Common myeloid progenitor, CD34-positive (primary cell): ENCODE data around the gene DOK5.

ENCODE experiments used
- CTCF ChIA-PET: fragments of 350-600 bp; sonication (Branson Sonifier 250); formaldehyde crosslinking; loops from one replicate; lab custom pipeline; 2021; ENCODE audit warnings: antibody characterized with exemption; lab: Charles Lee
- POLR2A ChIA-PET: fragments of 350-600 bp; sonication (Branson Sonifier 250); formaldehyde crosslinking; loops from one replicate; lab custom pipeline; 2021; ENCODE audit warnings: antibody characterized with exemption; lab: Charles Lee
- DNase-seq, 3 donors: peaks; one replicate each; pipeline versions ENCODE4 v3.0.0 to v3.0.0-alpha.2; 2013
- H3K27ac ChIP-seq, 2 experiments: 1 replicate in 1 of 2; 2 replicates in 1 of 2; pipeline ENCODE4 v1.7.0; 2013; ENCODE audit warnings: inconsistent platforms in 2 of 2, low read length in 2 of 2, mild to moderate bottlenecking in 2 of 2, low read depth in 1 of 2, moderate library complexity in 1 of 2; ENCODE audit not compliant: severe bottlenecking in 2 of 2, insufficient read depth in 1 of 2, poor library complexity in 1 of 2
- H3K27me3 ChIP-seq, 5 experiments: replicated peaks in 2 of 5; 1 replicate in 3 of 5; 2 replicates in 2 of 5; pipeline versions ENCODE4 v1.6.1 to v1.7.0; 2013; ENCODE audit warnings: low read length in 4 of 5, mild to moderate bottlenecking in 2 of 5, moderate library complexity in 2 of 5, inconsistent platforms in 1 of 5; ENCODE audit not compliant: insufficient read depth in 5 of 5, control insufficient read depth in 4 of 5
- H3K36me3 ChIP-seq, 4 experiments: 1 replicate in 2 of 4; 2 replicates in 2 of 4; pipeline versions ENCODE4 v1.6.1 to v1.7.0; 2013; ENCODE audit warnings: low read length in 3 of 4, control low read depth in 1 of 4, mild to moderate bottlenecking in 1 of 4; ENCODE audit not compliant: control insufficient read depth in 4 of 4, insufficient read depth in 4 of 4
- H3K4me1 ChIP-seq, 4 experiments: 1 replicate in 3 of 4; 2 replicates in 1 of 4; pipeline versions ENCODE4 v1.6.1 to v1.7.1; 2013; ENCODE audit warnings: low read length in 3 of 4, mild to moderate bottlenecking in 3 of 4, control low read depth in 1 of 4, inconsistent platforms in 1 of 4, moderate library complexity in 1 of 4; ENCODE audit not compliant: control insufficient read depth in 4 of 4, insufficient read depth in 4 of 4; ENCODE audit errors: control extremely low read depth in 1 of 4
- H3K4me3 ChIP-seq, 7 experiments: 1 replicate in 4 of 7; 2 replicates in 3 of 7; pipeline versions ENCODE4 v1.5.1 to v1.7.0; 2013; ENCODE audit warnings: mild to moderate bottlenecking in 7 of 7, low read length in 6 of 7, moderate library complexity in 6 of 7, inconsistent platforms in 2 of 7, low read depth in 2 of 7, control low read depth in 1 of 7; ENCODE audit not compliant: insufficient read depth in 4 of 7, control insufficient read depth in 1 of 7; ENCODE audit errors: extremely low read depth in 1 of 7
- H3K9me3 ChIP-seq, 5 experiments: 1 replicate in 4 of 5; 2 replicates in 1 of 5; pipeline versions ENCODE4 v1.6.1 to v1.7.1; 2013; ENCODE audit warnings: low read length in 4 of 5, mild to moderate bottlenecking in 2 of 5, inconsistent platforms in 1 of 5, low read depth in 1 of 5, moderate library complexity in 1 of 5; ENCODE audit not compliant: control insufficient read depth in 4 of 5, insufficient read depth in 2 of 5; ENCODE audit errors: control extremely low read depth in 1 of 5
- WGBS: methylation state at CpG from one replicate; pipeline ENCODE4 v1.1.5; 2013; ENCODE audit not compliant: insufficient coverage; 5-methylcytosine and 5-hydroxymethylcytosine counted together

DOK5 gene

DNA sequence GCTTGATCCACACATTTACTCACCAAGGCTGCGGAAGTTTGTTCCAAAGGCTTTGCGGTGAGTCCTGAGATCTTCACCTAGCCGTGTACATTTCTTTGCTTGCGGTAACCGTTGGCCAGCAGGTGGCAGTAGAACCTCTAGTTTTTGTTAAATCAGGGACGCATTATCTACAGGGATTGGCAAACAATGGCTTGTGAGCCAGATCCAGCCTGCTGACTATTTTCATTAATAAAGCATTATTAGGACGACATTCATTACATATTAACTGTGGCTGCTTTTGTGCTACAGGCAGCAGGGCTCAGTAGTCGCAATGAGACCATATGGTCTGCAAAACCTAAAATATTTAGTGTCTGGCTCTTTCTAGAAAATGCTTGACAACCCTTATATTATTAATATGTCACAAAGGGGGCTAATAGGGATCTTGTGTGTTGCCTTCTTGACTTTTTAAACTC is 174.1 kb downstream of the DOK5 start:
- ChIA-PET CTCF (interaction anchor here (0.9 to 2.0 kb wide), 4 partner anchors 19 to 543 kb away, joined by 3 to 6 read pairs (median 4); no protein-coding TSS in a partner anchor), POLR2A (no interaction called here)
- Histone ChIP-seq H3K4me1 (peaks cover 0 to 2% (median under 1%) of the 10 kb centered on the region in 4 experiments), H3K36me3 (no peaks in the 10 kb centered on the region), H3K9me3 (no peaks in the 10 kb centered on the region), H3K4me3 (no peak overlapping the region), H3K27me3 (no peaks in the 10 kb centered on the region), H3K27ac (no peak overlapping the region)
- whole genome bisulfite sequencing: 22% methylated on average over 4 of the region's 8 CpGs
- DNase-seq: peak; percentile 63 to 81 (median 76)

DNA sequence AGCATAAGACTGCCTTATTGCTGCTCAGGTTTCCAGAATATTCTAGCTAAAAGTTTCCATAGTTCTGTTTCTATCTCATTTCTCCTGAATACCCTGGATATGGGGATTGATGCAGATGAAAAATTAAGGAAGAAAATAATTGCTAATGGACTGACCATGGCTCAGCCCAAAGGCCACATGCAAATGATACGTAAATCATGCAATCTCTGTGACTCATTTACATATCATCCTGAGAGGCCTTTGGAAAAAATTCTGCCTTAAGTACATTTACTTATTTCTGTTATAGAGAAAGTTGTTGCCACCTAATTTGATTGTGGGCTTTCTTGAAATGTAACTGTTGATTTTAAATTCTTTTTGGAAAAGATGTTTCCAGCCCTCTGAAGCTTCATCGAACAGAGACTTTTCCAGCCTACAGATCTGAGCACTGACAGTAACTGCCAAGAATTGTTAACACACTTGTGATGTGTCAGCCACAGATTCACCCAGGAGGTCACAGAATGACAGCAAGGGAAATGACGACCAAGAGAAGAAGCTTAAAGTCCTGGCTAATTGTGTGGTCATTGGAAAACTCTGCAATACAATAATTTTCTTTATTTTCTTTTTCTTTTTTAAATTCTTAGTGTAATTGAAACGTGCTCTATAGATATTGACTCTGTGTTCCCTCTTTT is 174.8 kb downstream of the DOK5 start:
- H3K9me3 ChIP-seq: no peaks in the 10 kb centered on the region
- DNase-seq: no peak
- CTCF ChIA-PET: interaction anchor here (0.6 to 1.3 kb wide), 6 partner anchors 18 to 546 kb away, joined by 3 to 4 read pairs (median 3); no protein-coding TSS in a partner anchor
- H3K27me3 ChIP-seq: no peaks in the 10 kb centered on the region
- no CpG with 5 or more reads among the region's 4 CpGs for WGBS
- H3K27ac ChIP-seq: no peak overlapping the region
- peaks cover 0 to 5% (median 1%) of the 10 kb centered on the region in 4 experiments for H3K4me1 ChIP-seq
- no peak overlapping the region for H3K4me3 ChIP-seq
- POLR2A ChIA-PET: no interaction called here
- H3K36me3 ChIP-seq: no peaks in the 10 kb centered on the region

DNA sequence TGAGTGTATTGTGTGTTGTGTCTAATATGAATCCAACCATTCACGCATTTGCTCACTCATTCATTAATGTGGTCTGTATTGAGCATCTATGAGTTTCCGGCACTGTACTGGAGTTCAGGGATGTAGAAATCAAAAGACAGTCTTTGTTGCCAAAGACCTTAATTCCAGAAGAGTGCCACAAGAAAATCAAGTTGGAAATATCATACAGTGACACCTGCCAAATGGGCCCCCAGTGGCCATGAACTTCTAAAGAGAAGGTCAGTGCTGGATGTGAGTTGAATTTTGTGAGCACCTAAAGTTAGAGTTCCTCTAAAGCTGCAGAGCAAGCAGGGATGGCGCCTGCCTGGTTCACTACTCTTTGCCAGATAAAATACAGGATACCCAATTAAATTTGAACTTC is 175.9 kb downstream of the DOK5 start:
- H3K27me3 ChIP-seq: no peaks in the 10 kb centered on the region
- 83% methylated on average over 1 of the region's 3 CpGs for WGBS
- POLR2A ChIA-PET: no interaction called here
- H3K9me3 ChIP-seq: no peaks in the 10 kb centered on the region
- peaks cover 0 to 5% (median 1%) of the 10 kb centered on the region in 4 experiments for H3K4me1 ChIP-seq
- H3K27ac ChIP-seq: no peak overlapping the region
- CTCF ChIA-PET: interaction anchor here (0.8 to 1.2 kb wide), 4 partner anchors 18 to 554 kb away, joined by 3 to 6 read pairs (median 3); no protein-coding TSS in a partner anchor
- H3K36me3 ChIP-seq: no peaks in the 10 kb centered on the region
- no peak for DNase-seq
- no peak overlapping the region for H3K4me3 ChIP-seq

DNA sequence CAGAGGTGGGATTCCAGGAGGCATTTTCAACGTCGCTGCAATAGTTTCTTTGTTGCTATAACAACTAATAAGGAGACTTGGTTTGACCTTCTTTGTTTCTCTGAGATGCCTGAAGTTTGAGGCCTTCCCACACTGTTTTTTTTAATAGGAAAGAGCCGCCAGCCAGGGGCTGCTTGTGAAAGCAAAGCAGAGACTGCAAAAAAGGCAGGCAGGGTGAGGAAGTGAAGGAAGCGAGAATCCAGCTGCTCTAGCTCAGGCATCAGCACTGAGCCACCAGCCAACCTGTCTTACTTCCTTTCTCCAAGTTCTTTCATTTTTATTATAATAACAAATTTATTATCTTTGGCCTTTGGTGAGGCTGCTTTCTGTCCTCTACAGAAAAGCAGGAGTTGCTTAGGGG is 179.1 kb downstream of the DOK5 start:
- H3K27ac ChIP-seq: no peak overlapping the region
- no peak overlapping the region for H3K4me3 ChIP-seq
- whole genome bisulfite sequencing: 44% methylated on average over 3 of the region's 4 CpGs
- CTCF ChIA-PET: interaction anchor here (0.7 kb wide), 1 partner anchor 11 kb away, joined by 3 read pairs; no protein-coding TSS in a partner anchor
- H3K9me3 ChIP-seq: no peaks in the 10 kb centered on the region
- H3K27me3 ChIP-seq: no peaks in the 10 kb centered on the region
- POLR2A ChIA-PET: no interaction called here
- peak in 2 of 3 donors; percentile 13 to 21 for DNase-seq
- peaks cover 0 to 5% (median 1%) of the 10 kb centered on the region in 4 experiments for H3K4me1 ChIP-seq
- H3K36me3 ChIP-seq: no peaks in the 10 kb centered on the region

DNA sequence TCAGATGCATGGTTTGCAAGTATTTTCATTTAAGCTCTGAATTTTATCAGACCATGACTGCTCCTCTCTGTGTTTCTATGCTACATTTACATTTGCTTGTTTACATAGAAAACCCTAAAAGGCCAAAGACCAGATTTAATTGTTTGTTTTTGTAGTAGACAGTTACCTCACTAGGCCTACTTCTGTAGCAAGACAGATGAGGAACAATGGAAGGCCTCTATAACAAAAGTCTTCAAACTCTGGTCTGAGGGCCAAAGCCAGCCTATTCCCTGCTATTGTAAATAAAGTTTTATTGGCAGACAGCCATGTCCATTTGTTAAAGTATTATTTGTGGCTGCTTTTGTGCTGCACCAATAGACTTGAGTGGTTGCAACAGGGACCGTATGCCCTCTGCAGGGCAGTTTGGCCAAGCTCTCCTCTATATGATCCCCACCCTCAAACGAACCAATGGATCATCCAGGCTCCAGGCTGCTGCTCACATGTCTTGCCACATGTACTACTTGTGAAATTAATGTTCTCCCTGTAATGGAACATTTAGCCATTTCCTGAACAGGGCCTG is 182.0 kb downstream of the DOK5 start:
- no peak for DNase-seq
- no peaks in the 10 kb centered on the region for H3K9me3 ChIP-seq
- peaks cover 0 to 3% (median 0%) of the 10 kb centered on the region in 5 experiments for H3K27me3 ChIP-seq
- H3K36me3 ChIP-seq: no peaks in the 10 kb centered on the region
- H3K27ac ChIP-seq: no peak overlapping the region
- CTCF ChIA-PET: no interaction called here
- WGBS: 100% methylated on average over 1 of the region's 2 CpGs
- peaks cover 0 to 5% (median 1%) of the 10 kb centered on the region in 4 experiments for H3K4me1 ChIP-seq
- H3K4me3 ChIP-seq: no peak overlapping the region
- POLR2A ChIA-PET: no interaction called here

DNA sequence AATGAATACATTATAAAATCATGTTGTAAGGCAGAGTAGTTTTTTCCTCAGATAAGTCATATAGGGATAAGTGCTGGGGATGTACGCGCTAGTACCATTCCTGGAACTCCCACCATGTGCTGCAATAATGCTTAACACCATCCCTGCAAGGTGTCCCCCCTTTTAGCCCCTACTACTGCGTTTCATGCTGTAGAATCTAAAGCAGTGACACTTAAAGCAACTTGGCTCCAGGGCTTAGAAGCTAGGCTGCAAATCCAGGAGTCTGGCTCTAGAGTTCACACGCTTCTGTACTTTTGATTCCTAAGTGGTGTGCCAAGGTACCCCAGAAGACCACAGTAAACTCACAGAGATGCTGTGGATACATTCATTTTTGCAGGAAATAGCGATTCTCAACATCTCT is 183.1 kb downstream of the DOK5 start:
- Histone ChIP-seq H3K9me3 (no peaks in the 10 kb centered on the region), H3K27me3 (peaks cover 0 to 3% (median 0%) of the 10 kb centered on the region in 5 experiments), H3K36me3 (no peaks in the 10 kb centered on the region), H3K4me1 (peaks cover 0 to 5% (median 1%) of the 10 kb centered on the region in 4 experiments), H3K4me3 (no peak overlapping the region), H3K27ac (no peak overlapping the region)
- DNase-seq: no peak
- POLR2A ChIA-PET: no interaction called here
- CTCF ChIA-PET: no interaction called here
- WGBS: 100% methylated on average over 4 of the region's 5 CpGs

DNA sequence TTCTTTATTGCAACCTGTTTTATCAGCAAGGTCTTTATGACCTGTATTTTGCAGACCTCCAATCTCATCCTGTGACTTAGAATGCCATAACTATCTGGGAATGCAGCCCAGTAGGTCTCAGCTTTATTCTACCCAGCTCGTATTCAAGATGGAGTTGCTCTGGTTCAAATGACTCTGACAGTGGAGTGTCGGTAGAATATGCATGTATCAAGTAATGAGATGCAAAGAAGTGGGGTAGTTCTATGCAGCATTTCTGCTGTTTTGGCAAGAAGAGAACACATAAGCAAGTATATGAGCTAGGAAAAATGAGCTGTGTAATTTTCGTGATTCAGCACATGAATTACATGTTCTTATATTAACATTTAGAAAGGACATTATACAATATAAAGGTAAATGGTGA is 185.9 kb downstream of the DOK5 start:
- ChIA-PET CTCF (no interaction called here), POLR2A (no interaction called here)
- no peak overlapping the region for H3K4me3 ChIP-seq
- H3K4me1 ChIP-seq: no peaks in the 10 kb centered on the region
- no peaks in the 10 kb centered on the region for H3K36me3 ChIP-seq
- 0% methylated on average over 1 of the region's 3 CpGs for WGBS
- no peak for DNase-seq
- H3K27ac ChIP-seq: no peak overlapping the region
- peaks cover 0 to 3% (median 0%) of the 10 kb centered on the region in 5 experiments for H3K27me3 ChIP-seq
- no peaks in the 10 kb centered on the region for H3K9me3 ChIP-seq
